SJCRH30 (cell line): Measurements from ENCODE around the gene SLC22A6. TPM values are rescaled to one million over a fixed set of nuclear protein-coding genes. Genes with fewer than 3 reads are reported as not detected.

Experiments
- DNase-seq, 2 experiments: peaks; one replicate each; pipeline ENCODE4 v3.0.0-alpha.2; 2015 to 2020
- H3K27ac ChIP-seq: fragments of 250-450 bp; sonication (Bioruptor Pico); 2 replicates; pipeline ENCODE4 v1.5.1; 2020; ENCODE audit warnings: mild to moderate bottlenecking, moderate library complexity
- H3K27me3 ChIP-seq: fragments of 250-450 bp; sonication (Bioruptor Pico); 2 replicates; pipeline ENCODE4 v1.5.1; 2020; ENCODE audit warnings: mild to moderate bottlenecking, moderate library complexity
- H3K36me3 ChIP-seq: fragments of 250-450 bp; sonication (Bioruptor Pico); 2 replicates; pipeline ENCODE4 v1.5.1; 2020; ENCODE audit warnings: mild to moderate bottlenecking, moderate library complexity
- H3K4me1 ChIP-seq: fragments of 250-450 bp; sonication (Bioruptor Pico); 2 replicates; pipeline ENCODE4 v1.5.1; 2020; ENCODE audit warnings: mild to moderate bottlenecking, moderate library complexity
- H3K4me3 ChIP-seq: fragments of 250-450 bp; sonication (Bioruptor Pico); 2 replicates; pipeline ENCODE4 v1.5.1; 2020; ENCODE audit warnings: mild to moderate bottlenecking, moderate library complexity
- H3K9me3 ChIP-seq: fragments of 250-450 bp; sonication (Bioruptor Pico); replicated peaks from 2 replicates; pipeline ENCODE4 v1.5.1; 2020; ENCODE audit warnings: mild to moderate bottlenecking, moderate library complexity
- total RNA-seq: library from RNA; depleted of rRNA; stranded (reverse); fragments of >200 nt; shearing (Covaris generic); gene quantifications from 2 replicates; pipeline ENCODE4 v1.2.3, GENCODE V29; 2014; rRNA removed

The SLC22A6 gene
- total RNA-seq, 1 experiment from 2014 or later, result not detected

- no peaks in the 10 kb centered on the region for H3K27me3 ChIP-seq
- H3K4me3 ChIP-seq, result no peak overlapping the region
- peak in 1 of 2 experiments; percentile 21 for DNase-seq
- H3K9me3 ChIP-seq, result no peaks in the 10 kb centered on the region
- H3K27ac ChIP-seq, result no peak overlapping the region
- no peaks in the 10 kb centered on the region for H3K4me1 ChIP-seq
- H3K36me3 ChIP-seq, result no peaks in the 10 kb centered on the region
These were observed 54.6 kb downstream of the SLC22A6 start for GRCh38 chr11:62930157-62930556.

GRCh38 chr11:62928011-62928410 lies 56.8 kb downstream of the SLC22A6 start:
- Histone ChIP-seq H3K27me3 (no peaks in the 10 kb centered on the region), H3K9me3 (no peaks in the 10 kb centered on the region), H3K4me3 (no peak overlapping the region), H3K36me3 (no peaks in the 10 kb centered on the region), H3K4me1 (no peaks in the 10 kb centered on the region), H3K27ac (no peak overlapping the region)
- DNase-seq, result no peak

GRCh38 chr11:62926680-62927455 lies 57.9 kb downstream of the SLC22A6 start:
- Histone ChIP-seq H3K27me3 (no peaks in the 10 kb centered on the region), H3K4me3 (no peak overlapping the region)

More at GRCh38 chr11:62926680-62927455, 57.9 kb downstream of the SLC22A6 start:
- Histone ChIP-seq H3K36me3 (no peaks in the 10 kb centered on the region), H3K27ac (no peak overlapping the region), H3K4me1 (no peaks in the 10 kb centered on the region), H3K9me3 (no peaks in the 10 kb centered on the region)
- no peak for DNase-seq

Other genes starting within 250 kb of the SLC22A6 start
- gene ZBTB3, start 230.8 kb downstream of the SLC22A6 start, total RNA-seq, result 5.2 and 7.6 TPM in 2 replicates
- 74.1 and 88.0 TPM in 2 replicates for gene POLR2G, start 223.4 kb downstream of the SLC22A6 start, total RNA-seq
- gene TAF6L, start 213.6 kb downstream of the SLC22A6 start, total RNA-seq, result 17.3 and 22.2 TPM in 2 replicates
- 27.6 and 31.9 TPM in 2 replicates for gene TMEM179B, start 197.6 kb downstream of the SLC22A6 start, total RNA-seq
- gene TMEM223, start 193.0 kb downstream of the SLC22A6 start, total RNA-seq, result 13.3 and 18.3 TPM in 2 replicates
- 56.4 and 59.3 TPM in 2 replicates for gene NXF1, start 179.5 kb downstream of the SLC22A6 start, total RNA-seq
- 22.7 and 27.5 TPM in 2 replicates for gene STX5, start 152.9 kb downstream of the SLC22A6 start, total RNA-seq
- gene TEX54, start 152.1 kb downstream of the SLC22A6 start, total RNA-seq, result not detected in 2 replicates
- 46.7 and 50.4 TPM in 2 replicates for gene WDR74, start 145.4 kb downstream of the SLC22A6 start, total RNA-seq
- 106 and 109 TPM in 2 replicates for gene SLC3A2, start 104.1 kb downstream of the SLC22A6 start, total RNA-seq
- gene CHRM1, start 63.6 kb downstream of the SLC22A6 start, total RNA-seq, result not detected in 2 replicates
- not detected in 2 replicates for gene SLC22A8, start 30.9 kb upstream of the SLC22A6 start, total RNA-seq
- gene SLC22A24, start 159.3 kb upstream of the SLC22A6 start, total RNA-seq, result not detected in 2 replicates